Measurements from ENCODE around the gene RASSF3. TPM values are rescaled to one million over a fixed set of nuclear protein-coding genes. Genes with fewer than 3 reads are reported as not detected.
"Not testable (repeated sequence)": the region's sequence is repeated elsewhere in the genome, so short reads cannot be mapped to it uniquely, and the experiment has no call there.

The RASSF3 gene
- total RNA-seq, 1 donor, result 52.8 TPM

DNA sequence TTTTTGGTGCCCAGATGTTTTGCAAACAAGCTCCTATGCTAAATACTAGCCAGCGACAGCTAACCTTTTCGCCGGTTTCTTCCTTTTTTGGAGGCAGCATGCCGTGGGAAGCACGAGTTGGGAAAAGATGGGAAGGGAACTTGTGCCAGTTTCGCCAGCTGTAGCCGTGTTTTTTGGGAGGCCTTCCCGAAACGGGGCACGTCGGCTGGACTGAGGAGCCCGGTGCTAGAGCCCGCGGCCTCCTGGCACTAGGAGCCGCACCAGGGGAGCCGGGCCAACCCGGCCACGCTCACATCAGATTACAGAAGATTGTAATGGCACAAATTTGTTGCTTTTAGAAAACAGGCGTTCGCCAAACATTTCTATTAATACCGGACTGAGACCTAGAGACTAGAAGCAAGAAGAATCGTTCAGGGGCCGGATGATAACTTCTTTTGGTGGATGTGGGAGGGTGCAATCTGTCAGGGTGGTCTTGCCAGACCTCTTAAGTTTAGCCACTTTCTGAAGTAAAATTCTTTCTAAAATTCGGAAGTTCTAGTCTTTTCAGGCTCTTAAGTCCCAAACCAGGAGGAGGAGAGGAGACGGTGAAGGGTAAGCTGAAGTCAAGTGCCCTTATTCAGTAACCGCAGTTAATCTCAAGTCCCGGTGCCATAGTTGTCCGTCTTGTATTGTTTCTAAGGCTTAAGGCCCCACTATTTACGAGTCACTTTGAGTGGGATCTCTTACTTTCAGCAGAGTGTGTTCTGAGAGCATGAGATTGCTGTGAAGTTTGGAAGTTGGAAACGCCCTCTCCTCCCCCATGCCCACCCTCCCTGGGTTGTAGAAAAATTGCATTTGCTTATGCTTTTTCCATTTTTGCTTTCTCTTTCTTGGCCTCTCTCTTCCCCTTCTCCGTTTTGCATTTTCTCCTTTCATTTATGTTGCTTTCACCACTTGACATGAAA lies 1.3 kb downstream of the RASSF3 start:
- H3K4me3 ChIP-seq (ENCODE audit: low read length), result peak overlapping the region; percentile 76
- H3K9me3 ChIP-seq (ENCODE audit: low read depth, low read length), result no peaks in the 10 kb centered on the region
- peaks cover 67% of the 10 kb centered on the region for H3K4me1 ChIP-seq (ENCODE audit: insufficient read depth, low read length)
- no peaks in the 10 kb centered on the region for H3K27me3 ChIP-seq (ENCODE audit: insufficient read depth, low read length)

DNA sequence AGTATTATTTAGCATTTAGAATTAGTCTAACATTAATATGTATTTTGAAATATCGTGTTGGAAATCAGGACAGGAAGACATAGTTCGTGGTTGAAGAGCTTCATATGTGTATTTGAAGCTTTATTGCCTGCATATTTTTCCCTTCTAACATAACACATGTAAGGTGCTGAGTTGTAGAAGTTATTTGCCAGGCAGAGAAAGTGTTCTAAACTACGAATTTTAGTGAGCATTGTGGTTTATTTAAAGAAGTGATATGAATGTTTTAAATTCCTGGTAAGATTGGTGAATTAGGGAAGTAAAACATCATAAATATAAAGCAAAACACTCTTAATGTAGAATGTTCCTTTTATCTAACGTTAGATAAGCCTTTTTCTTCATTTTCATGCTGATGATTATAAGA lies 2.5 kb downstream of the RASSF3 start:
- Histone ChIP-seq H3K27me3 (ENCODE audit: insufficient read depth, low read length) (no peaks in the 10 kb centered on the region), H3K9me3 (ENCODE audit: low read depth, low read length) (no peaks in the 10 kb centered on the region), H3K4me3 (ENCODE audit: low read length) (peak overlapping the region; percentile 76), H3K4me1 (ENCODE audit: insufficient read depth, low read length) (peaks cover 74% of the 10 kb centered on the region)

DNA sequence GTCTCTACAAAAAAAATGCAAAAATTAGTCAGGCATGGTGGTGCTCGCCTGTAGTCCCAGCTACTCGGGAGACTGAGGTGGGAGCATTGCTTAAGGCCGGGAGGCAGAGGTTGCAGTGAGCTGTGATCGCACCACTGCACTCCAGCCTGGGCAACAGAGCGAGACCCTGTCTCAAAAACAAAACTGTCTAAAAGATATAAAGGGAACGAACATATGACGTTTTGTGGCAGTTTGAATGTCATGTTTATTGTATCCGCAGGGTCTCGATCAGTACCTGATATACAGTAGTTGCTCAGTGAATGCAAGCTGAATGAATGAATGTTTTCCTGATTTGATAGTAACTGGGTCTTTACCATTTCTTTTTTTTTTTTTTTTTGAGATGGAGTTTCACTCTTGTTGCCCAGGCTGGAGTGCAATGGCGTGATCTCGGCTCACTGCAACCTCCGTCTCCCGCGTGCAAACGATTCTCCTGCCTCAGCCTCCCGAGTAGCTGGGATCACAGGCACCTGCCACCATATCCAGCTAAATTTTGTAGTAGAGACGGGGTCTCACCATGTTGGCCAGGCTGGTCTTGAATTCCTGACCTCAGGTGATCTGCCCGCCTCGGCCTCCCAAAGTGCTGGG lies 3.6 kb downstream of the RASSF3 start:
- H3K27me3 ChIP-seq (ENCODE audit: insufficient read depth, low read length); H3K9me3 ChIP-seq (ENCODE audit: low read depth, low read length); H3K4me3 ChIP-seq (ENCODE audit: low read length): not testable (repeated sequence)
- peaks cover 74% of the 10 kb centered on the region for H3K4me1 ChIP-seq (ENCODE audit: insufficient read depth, low read length)

DNA sequence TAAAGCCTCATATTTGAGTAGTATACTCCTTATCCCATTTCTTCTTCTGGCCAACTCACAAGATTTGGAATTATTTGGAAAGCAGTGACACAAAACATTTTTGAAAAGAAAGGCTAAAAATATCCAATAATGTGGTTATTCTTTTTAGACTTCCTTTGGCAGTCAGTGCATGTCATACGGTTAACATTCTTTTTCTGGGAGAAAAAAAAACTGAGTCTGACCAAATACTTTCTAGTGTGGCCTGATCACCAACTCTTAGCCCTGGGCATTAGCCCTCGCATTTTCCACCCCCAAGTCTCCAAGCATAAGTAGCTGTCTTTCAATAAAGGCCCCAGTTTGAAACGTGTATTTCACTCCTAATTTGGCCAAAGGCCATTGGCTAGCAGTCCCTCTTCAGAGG lies 5.9 kb downstream of the RASSF3 start:
- H3K4me3 ChIP-seq (ENCODE audit: low read length), result no peak overlapping the region
- peaks cover 87% of the 10 kb centered on the region for H3K4me1 ChIP-seq (ENCODE audit: insufficient read depth, low read length)
- H3K27me3 ChIP-seq (ENCODE audit: insufficient read depth, low read length), result no peaks in the 10 kb centered on the region
- H3K9me3 ChIP-seq (ENCODE audit: low read depth, low read length), result no peaks in the 10 kb centered on the region

DNA sequence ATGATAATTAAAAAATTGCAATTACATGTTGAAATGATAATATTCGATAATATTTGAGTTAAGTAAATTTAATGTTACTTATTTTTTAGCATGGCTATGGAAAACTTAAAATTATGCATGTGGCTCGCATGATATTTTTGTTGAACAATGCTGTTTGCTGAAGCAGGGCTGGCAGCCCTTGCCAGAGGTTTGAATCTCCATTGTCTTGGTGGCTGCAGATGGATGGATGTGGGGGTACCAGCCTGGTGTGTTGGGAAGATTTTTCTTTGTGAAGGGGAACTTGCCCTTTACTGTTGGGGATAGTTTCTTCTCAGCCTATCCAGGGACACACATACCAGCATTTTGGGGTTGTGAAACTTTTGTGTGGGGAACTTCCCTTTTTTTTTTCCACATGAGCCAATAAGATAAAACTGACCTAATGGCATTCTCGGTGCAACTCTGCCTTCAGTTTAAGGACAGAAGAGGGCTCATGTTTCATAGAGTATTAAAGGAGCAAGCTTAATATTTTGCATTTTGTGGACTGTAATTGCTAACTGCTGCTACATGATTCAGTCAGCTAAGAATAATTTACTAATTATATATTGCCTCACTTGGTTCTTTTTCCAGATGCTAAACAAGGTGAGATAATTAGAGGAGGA lies 8.8 kb downstream of the RASSF3 start:
- peaks cover 95% of the 10 kb centered on the region for H3K4me1 ChIP-seq (ENCODE audit: insufficient read depth, low read length)
- H3K9me3 ChIP-seq (ENCODE audit: low read depth, low read length), result no peaks in the 10 kb centered on the region
- no peak overlapping the region for H3K4me3 ChIP-seq (ENCODE audit: low read length)
- H3K27me3 ChIP-seq (ENCODE audit: insufficient read depth, low read length), result no peaks in the 10 kb centered on the region

DNA sequence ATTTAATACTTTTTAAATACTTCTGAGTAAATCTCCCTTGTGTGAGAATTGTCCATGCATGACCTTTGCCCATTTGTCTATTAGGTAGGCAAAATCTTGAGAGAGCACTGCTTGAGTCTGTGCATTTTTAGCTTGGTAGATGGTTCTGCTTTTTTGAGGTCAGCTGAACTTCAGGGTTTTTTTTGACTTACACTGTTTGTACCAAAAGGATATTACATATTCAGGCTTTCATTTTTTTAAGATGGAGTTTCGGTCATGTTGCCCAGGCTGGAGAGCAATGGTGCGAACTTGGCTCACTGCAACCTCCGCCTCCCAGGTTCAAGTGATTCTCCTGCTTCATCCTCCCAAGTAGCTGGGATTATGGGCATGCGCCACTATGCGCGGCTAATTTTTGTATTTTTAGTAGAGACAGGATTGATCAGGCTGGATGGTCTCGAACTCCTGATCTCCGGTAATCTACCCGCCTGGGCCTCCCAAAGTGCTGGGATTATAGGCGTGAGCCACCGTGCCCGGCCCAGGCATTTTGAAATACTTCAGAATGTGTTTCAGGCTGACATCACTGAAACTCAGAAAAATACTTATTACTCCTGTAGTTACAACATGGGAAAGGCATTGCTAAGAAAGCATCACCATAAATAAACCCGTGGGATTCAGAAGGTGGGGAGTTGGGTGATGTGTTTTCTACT lies 11.1 kb downstream of the RASSF3 start:
- H3K4me3 ChIP-seq (ENCODE audit: low read length), result no peak overlapping the region
- H3K27me3 ChIP-seq (ENCODE audit: insufficient read depth, low read length), result no peaks in the 10 kb centered on the region
- H3K4me1 ChIP-seq (ENCODE audit: insufficient read depth, low read length), result peaks cover 95% of the 10 kb centered on the region
- H3K9me3 ChIP-seq (ENCODE audit: low read depth, low read length), result no peaks in the 10 kb centered on the region

DNA sequence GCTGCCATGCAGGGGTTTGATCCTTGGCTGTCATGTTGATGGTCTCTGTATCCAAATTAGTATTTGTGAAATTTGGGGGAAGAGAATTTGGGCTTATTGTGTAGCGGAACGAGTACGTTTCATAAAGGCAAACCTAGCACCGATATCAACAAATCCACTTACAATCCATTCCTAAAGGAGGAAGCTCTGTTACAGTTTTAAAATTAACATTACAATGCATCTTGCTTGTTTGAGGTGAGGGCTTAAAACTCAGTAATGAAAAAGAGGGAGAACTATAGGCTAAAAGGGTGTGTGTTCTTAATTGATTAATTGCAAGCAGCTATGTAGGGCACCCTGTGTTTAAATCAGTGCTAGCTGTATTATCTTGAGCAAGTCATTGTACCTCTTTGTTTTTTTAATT lies 13.7 kb downstream of the RASSF3 start:
- H3K9me3 ChIP-seq (ENCODE audit: low read depth, low read length), result no peaks in the 10 kb centered on the region
- H3K27me3 ChIP-seq (ENCODE audit: insufficient read depth, low read length), result no peaks in the 10 kb centered on the region
- peaks cover 98% of the 10 kb centered on the region for H3K4me1 ChIP-seq (ENCODE audit: insufficient read depth, low read length)
- H3K4me3 ChIP-seq (ENCODE audit: low read length), result no peak overlapping the region

DNA sequence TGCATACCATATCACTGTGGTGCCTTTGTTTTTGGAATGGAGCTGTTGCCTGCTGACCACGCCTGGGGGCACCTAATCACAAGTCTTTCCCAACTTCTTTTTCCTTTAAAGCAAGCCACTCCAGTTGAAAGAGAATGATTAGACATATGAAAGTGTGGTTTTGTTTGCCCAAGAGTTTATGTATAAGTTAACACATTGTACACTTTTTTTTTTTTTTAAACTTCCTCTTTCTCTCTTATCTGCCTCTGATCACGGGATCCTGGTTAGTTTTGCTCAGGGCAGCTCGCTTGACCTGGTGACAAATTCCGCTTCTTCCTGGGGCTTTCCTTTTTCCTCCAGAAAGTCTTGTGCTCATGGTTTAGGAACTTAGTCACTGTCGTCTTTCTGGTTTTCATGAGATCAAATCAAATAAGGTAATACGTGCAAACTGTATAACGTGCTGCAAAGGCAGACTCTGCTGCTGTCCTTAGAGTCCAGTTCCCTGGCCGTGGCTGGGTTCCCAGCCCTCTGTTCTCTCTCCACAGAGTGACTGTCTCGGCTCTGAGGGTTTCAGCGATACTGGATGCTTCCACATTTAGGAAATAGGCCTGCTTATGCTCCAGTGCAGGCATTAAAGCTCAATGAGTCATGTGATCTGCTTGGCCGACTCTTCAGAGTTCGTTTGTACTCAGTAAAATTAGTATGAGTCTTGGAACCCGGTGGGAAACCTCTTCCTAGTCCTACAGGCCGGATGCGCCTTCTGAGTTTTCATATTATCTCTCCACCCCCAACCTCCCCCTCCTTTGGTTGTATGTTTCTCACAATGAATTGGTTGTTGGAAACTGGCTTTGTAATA lies 15.2 kb downstream of the RASSF3 start:
- Histone ChIP-seq H3K27me3 (ENCODE audit: insufficient read depth, low read length) (no peaks in the 10 kb centered on the region), H3K4me1 (ENCODE audit: insufficient read depth, low read length) (peaks cover 94% of the 10 kb centered on the region), H3K9me3 (ENCODE audit: low read depth, low read length) (no peaks in the 10 kb centered on the region), H3K4me3 (ENCODE audit: low read length) (peak overlapping the region; percentile 30)

DNA sequence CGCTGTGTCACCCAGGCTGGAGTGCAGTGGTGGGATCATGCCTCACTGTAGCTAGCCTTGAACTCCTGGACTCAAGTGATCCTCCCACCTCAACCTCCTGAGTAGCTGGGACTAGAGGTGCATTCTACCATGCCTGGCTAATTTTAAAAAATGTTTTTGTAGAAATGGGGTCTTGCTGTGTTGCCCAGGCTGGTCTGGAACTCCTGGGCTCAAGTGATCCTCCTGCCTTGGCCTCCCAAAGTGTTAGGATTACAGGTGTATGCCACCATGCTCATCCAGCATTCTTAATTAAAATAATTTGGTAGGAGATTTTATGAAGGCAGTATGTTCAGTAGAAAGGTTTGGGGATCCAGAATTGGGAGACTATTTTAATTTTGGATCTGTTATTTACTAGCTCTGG lies 16.3 kb downstream of the RASSF3 start:
- H3K4me1 ChIP-seq (ENCODE audit: insufficient read depth, low read length), result peaks cover 94% of the 10 kb centered on the region
- H3K9me3 ChIP-seq (ENCODE audit: low read depth, low read length); H3K4me3 ChIP-seq (ENCODE audit: low read length); H3K27me3 ChIP-seq (ENCODE audit: insufficient read depth, low read length): not testable (repeated sequence)

DNA sequence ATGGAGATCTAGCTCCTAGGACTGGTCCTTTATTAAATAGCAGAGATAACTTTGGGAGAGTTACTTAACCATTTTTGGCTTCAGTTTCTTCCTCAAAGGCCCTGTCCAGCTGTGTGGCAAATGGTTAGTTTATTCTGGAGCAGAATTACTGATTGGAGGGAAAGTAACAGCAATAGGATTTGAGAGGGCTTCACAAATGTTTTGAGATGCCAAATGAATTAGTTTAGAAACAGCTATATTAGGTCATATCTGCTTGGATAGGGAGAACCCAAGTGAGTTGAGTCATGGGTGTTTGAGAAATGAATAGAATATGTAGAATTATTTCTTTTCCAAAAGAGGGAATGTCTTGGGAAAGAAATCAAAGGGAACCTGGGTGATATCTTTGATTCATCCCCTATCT lies 17.5 kb downstream of the RASSF3 start:
- H3K4me3 ChIP-seq (ENCODE audit: low read length), result no peak overlapping the region
- peaks cover 93% of the 10 kb centered on the region for H3K4me1 ChIP-seq (ENCODE audit: insufficient read depth, low read length)
- no peaks in the 10 kb centered on the region for H3K9me3 ChIP-seq (ENCODE audit: low read depth, low read length)
- no peaks in the 10 kb centered on the region for H3K27me3 ChIP-seq (ENCODE audit: insufficient read depth, low read length)

DNA sequence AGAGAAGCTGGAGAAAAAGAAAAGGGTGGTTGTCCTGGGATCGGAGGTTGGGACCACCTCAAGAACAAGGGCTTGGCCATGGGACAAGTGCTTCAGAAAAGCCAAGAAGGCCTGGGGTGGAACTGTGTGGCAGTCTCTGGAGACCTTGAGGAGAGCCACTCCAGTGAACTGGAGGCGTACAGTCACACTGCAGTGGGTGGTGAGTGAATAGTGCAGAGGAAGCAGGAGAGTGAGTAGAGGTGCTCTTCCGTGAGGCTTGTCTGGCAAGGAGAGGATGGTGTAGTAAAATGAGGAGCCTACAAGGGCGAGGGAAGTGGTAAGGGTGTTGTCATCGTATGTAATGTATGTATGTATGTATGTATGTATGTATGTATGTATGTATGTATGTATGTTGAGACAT lies 20.9 kb downstream of the RASSF3 start:
- no peak overlapping the region for H3K4me3 ChIP-seq (ENCODE audit: low read length)
- H3K27me3 ChIP-seq (ENCODE audit: insufficient read depth, low read length), result no peaks in the 10 kb centered on the region
- no peaks in the 10 kb centered on the region for H3K9me3 ChIP-seq (ENCODE audit: low read depth, low read length)
- H3K4me1 ChIP-seq (ENCODE audit: insufficient read depth, low read length), result peaks cover 86% of the 10 kb centered on the region

DNA sequence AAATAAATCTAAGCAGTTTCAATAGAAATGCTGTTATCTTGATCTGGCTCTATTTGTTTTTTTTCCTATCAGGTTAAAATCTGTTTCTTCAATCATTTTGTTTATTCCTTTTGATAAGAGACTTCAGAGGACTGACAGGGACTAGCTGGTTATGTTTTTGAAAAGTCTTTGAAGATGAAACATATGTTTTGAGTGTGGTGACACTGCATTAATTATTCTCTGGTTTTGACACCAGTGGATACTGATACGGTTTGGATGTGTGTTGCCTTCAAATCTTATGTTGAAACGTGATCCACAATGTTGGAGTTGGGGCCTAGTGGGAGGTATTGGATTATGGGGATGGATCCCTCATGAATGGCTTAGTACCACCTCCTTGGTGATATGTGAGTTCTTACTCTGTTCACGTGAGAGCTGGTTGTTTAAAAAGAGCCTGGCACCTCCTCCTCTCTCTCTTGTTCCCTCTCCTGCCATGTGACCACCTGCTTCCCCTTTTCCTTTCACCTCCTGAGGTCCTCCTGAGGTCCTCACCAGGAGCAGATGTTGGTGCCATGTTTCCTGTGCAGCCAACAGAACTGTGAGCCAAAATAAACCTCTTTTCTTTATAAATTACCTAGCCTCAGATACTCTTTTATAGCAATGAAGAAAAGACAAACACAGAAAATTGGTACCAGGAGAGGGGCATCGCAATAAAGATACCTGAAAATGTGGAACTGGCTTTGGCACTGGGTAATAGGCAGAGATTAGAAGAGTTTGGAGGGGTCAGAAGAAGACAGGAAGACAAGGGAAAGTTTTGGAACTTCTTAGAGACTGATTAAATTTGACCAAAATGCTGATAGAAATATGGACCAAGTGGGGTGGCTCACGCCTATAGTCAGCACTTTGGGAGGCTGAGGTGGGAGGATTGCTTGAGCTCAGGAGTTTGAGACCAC lies 23.0 kb downstream of the RASSF3 start:
- Histone ChIP-seq H3K4me1 (ENCODE audit: insufficient read depth, low read length) (peaks cover 78% of the 10 kb centered on the region), H3K9me3 (ENCODE audit: low read depth, low read length) (no peaks in the 10 kb centered on the region), H3K27me3 (ENCODE audit: insufficient read depth, low read length) (no peaks in the 10 kb centered on the region), H3K4me3 (ENCODE audit: low read length) (no peak overlapping the region)

DNA sequence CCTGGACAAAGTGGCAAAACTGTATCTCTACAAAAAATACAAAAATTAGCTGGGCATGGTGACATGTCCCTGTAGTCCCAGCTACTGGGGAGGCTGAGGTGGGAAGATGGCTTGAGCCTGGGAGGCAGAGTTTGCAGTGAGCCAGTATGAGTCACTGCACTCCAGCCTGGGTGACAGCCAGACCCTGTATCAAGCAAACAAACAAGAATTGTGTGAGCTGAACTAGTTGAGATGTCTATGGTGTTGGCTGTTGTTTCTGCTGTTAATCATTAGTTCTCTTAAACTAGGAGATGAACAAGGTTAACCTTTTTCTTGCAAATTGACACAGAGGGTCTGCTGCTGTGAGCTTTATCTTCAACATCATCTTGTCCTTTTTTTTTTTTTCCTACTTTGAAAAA lies 23.6 kb downstream of the RASSF3 start:
- Histone ChIP-seq H3K9me3 (ENCODE audit: low read depth, low read length) (no peaks in the 10 kb centered on the region), H3K4me3 (ENCODE audit: low read length) (no peak overlapping the region), H3K4me1 (ENCODE audit: insufficient read depth, low read length) (peaks cover 78% of the 10 kb centered on the region), H3K27me3 (ENCODE audit: insufficient read depth, low read length) (no peaks in the 10 kb centered on the region)
